ENCODE data around the gene ADORA3.

Gene ADORA3

GRCh38 chr1:111474106-111474505 is 29.3 kb downstream of the ADORA3 start:
- no peak for DNase-seq

- DNase-seq: no peak
These were observed 31.9 kb downstream of the ADORA3 start for GRCh38 chr1:111471538-111471937.

GRCh38 chr1:111471012-111471411 is 32.4 kb downstream of the ADORA3 start:
- no peak for DNase-seq

GRCh38 chr1:111470596-111470995 is 32.8 kb downstream of the ADORA3 start:
- DNase-seq: no peak

GRCh38 chr1:111469539-111469938 is 33.9 kb downstream of the ADORA3 start:
- DNase-seq: no peak

GRCh38 chr1:111468717-111469100 is 34.7 kb downstream of the ADORA3 start:
- no peak for DNase-seq

- no peak for DNase-seq
These were observed 35.3 kb downstream of the ADORA3 start for GRCh38 chr1:111467865-111468716.

- DNase-seq: no peak
These were observed 37.0 kb downstream of the ADORA3 start for GRCh38 chr1:111466480-111466879.

- DNase-seq: no peak
These were observed 37.7 kb downstream of the ADORA3 start for GRCh38 chr1:111465754-111466153.

GRCh38 chr1:111463029-111463683 is 40.3 kb downstream of the ADORA3 start:
- no peak for DNase-seq

GRCh38 chr1:111462370-111463028 is 40.9 kb downstream of the ADORA3 start:
- no peak for DNase-seq

GRCh38 chr1:111461765-111462164 is 41.7 kb downstream of the ADORA3 start:
- DNase-seq: no peak

- no peak for DNase-seq
These were observed 47.8 kb downstream of the ADORA3 start for GRCh38 chr1:111455642-111456031.

- DNase-seq: no peak
These were observed 48.4 kb downstream of the ADORA3 start for GRCh38 chr1:111454859-111455641.

- DNase-seq: no peak
These were observed 49.7 kb downstream of the ADORA3 start for GRCh38 chr1:111453706-111454105.

- no peak for DNase-seq
These were observed 50.9 kb downstream of the ADORA3 start for GRCh38 chr1:111452581-111452980.

- DNase-seq: no peak
These were observed 53.2 kb downstream of the ADORA3 start for GRCh38 chr1:111450185-111450584.

- DNase-seq: no peak
These were observed 53.8 kb downstream of the ADORA3 start for GRCh38 chr1:111449703-111450017.

All from SHP77 (cell line).